HG02610 (cell line): Measurements from ENCODE around the gene CEBPZOS.

Source experiments
- ATAC-seq: cut with Tn5 transposase; IDR thresholded peaks from one replicate; pipeline ENCODE4 v1.9.1; 2021; ENCODE audit warnings: mild to moderate bottlenecking, moderate library complexity; ENCODE audit not compliant: unreplicated experiment

Gene CEBPZOS

DNA sequence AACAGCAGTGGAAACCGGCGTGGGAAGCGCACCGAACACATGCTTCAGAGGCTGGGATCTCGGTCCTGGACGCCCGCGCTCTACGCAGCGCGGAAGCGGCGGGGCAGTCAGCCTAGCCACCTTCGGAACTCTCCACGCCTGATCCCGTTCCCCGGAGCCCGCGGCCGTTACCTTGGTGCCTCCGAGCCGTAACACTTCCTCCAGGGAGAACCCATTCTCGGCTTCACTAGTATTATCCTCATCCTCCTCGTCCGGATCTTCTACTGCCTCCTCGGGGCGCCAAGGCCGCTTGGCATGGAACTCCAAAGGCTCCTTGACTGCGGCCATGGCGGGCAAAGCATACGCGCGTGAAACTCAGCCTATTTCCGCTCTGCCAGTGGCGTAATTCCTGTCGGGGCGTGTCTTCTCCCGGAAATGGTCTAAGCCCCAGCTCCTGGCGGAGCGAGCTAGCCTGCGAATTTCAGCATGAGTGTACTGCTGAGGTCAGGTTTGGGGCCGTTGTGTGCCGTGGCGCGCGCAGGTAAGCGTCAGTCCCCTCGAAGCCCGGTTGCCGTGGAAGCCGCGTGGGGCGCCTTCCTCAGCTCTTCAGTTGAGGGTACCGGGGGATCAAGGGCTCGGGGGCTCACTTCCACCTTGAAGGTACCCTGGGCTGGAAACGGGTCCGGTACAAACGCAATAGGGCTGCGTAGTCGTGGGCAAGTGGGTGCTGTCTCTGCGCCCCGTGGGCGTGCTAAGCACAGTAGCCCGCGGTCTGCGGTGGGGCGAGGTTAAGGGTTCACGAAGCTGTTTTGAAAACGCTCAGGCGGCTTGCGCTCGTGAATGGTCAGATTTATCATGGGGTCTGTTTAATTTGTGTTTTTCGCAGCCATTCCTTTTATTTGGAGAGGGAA lies 35.2 kb downstream of the CEBPZOS start, which contains the start of the genes CEBPZ and NDUFAF7:
Gene CEBPZ, minus strand, starts transcription at position 356 of the 890 bp plus-strand sequence. Its CDS starts 29 bp downstream, at position 327.
Gene NDUFAF7, plus strand, starts transcription at position 418 of the 890 bp plus-strand sequence. Its CDS starts 48 bp downstream, at position 466.
- peak; percentile 96 for ATAC-seq

DNA sequence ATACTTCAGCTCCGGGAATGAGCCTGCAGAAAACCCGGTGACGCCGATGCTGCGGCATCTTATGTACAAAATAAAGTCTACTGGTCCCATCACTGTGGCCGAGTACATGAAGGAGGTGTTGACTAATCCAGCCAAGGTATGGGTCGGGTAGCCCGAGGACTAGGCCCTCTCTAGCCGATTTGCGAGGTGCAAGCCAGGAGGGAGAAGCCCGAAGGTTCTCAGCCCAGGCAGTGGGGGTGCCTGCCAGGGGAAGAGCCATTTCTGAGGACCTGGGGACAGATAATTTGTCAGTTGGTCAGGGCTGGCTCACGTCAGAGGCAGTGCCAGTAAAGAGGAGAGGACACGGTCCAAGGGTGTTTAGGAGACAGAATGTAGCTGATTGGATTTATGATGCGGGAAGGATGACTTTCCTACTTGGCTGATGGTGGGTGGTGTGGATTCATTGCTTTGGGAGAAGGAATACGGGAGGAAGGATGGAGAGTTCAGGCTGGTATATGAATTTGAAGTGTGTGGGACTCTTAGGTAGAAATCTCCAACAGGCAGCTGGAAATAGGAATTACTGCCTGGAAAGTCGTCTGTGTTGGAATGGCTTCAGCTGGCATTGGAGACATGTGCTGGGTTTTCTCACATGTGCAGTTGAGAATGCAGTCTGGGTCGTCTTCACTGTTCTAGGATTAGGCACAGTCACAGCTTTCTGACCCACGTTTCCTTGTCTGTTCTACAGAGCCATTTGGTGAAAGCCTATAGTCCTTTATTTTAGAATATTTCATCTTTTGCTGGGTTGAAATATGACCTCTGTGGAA lies 36.0 kb downstream of the CEBPZOS start:
- ATAC-seq = no peak

DNA sequence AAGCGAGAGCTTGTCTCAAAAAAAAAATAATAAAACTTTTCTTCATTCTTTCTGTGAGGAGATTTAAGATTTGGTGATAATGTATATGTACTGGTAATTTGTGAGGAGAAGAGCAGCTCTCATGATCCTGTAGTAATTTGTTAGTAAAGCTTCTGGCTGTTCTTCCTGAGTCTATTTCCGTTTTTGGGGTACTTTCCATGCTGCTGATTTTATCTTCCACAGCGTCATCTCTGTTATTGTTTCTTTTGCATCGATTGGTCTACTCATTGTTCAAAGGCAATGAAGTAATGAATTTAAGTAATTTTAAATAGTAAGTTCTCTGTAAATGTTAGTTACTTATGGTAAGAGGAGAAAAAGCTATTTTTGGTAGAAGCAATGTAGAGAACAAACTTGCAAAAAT lies 47.1 kb downstream of the CEBPZOS start:
- ATAC-seq = no peak

DNA sequence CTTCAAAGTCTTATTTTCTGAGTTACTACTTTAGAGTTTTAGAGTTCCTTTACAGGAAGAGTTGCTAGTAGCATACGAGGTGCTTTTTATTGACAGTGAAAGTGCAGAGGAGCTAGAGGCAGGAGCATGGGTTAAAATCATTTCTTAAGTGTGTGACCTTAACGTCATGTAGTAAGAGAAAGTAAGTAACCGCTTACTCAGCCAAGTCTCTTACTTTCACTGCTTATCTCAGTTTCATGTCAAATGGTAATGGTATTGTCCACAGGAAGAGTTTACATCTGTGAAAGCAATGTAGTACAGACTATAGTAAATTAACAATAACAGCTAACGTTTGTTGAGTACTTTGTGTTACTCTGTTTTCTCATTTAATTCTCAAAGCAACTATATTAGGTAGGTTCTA lies 47.7 kb downstream of the CEBPZOS start:
- ATAC-seq = peak; percentile 90

DNA sequence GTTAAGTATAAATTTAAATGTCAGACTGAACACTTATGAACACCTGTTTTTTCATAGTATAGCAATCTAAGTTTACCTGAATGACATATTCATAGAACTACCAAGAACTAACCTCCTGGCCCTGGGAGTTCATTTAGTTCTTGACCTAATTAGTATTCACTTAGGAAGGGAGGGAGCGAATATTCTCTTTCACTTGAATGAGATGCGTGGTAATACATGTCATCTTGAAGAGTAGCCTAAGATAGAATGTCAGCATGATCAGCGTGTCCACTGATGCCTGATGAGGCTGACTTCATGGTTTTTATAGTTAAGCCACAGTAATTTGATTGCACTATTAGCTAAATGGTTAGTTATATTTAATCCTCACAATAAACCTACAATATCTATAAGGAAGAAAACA lies 48.5 kb downstream of the CEBPZOS start:
- ATAC-seq = no peak

DNA sequence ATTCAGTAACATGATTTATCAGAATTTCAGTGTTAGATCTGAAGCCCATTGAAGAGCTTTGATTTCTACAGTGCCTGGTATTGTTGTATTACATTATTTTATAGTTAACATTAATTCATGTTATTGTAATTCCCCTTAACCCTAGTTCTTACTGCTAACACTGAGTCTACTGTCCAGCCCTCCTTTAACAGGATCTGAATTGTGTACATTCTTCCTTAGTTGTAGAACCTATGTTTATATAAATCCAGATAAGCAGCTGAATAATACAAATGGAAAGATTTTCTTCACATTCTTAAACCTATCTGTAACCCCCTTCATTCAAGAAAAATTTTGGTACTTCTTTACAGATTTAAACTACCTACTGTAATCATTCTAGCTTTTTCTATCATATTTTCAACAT lies 49.9 kb downstream of the CEBPZOS start:
- ATAC-seq = no peak

DNA sequence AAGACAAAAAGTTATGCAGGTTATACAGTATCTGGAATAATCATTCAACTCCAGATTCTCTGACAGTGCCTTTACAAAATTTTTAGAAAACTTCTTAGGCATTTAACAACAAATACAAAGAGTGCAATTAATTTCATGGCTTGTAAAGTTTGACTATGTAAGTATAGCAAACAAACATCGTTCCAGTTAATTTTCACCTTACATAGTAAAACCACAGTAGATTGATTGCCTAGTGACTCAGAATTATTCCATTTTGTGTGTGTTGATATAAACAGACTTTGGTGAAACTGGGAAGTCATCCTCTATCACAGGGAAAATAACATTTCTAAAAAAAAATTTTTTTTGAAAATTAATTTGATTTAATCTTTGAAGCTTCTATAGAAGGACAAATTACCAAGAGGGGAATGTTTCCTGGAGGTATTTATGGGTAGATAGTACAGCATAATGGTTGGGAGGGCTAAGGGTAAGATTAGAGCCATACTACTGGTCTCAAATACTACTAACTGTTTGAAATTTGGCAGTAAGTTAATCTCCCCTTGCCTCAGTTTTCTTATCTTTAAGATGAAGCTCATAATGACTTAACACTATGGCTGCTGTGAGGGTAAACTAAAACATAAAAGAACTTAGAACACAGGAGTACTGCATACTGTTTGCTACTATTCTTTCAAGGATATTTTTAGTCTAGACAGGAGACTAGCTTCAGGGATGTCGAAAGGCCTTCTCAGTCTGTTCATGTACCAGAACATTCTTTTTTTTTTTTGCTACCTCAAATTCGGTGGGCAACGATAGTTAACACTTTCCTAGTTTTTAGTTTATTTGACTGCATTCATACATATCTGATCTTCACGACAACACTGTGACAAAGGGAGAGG lies 54.8 kb downstream of the CEBPZOS start:
- no peak for ATAC-seq
